Smooth muscle cell of the brain vasculature (primary cell): ENCODE results near the gene PSME2.

Experiments
- DNase-seq: peaks from one replicate; pipeline ENCODE4 v3.0.0-alpha.2; 2012; ENCODE audit warnings: low read depth, low spot score

PSME2 gene

GRCh38 chr14:24155100-24155499 lies 8.7 kb upstream of the PSME2 start:
- no peak for DNase-seq

GRCh38 chr14:24151404-24152080 lies 5.1 kb upstream of the PSME2 start:
- no peak for DNase-seq

- DNase-seq = no peak
These were observed 4.6 kb upstream of the PSME2 start for GRCh38 chr14:24150993-24151392.

- no peak for DNase-seq
These were observed 4.2 kb upstream of the PSME2 start for GRCh38 chr14:24150567-24150966.

- DNase-seq = no peak
These were observed 3.7 kb upstream of the PSME2 start for GRCh38 chr14:24150061-24150460.

- DNase-seq = no peak
These were observed 3.0 kb upstream of the PSME2 start for GRCh38 chr14:24149302-24149969.

- no peak for DNase-seq
These were observed 1.5 kb upstream of the PSME2 start for GRCh38 chr14:24147761-24148428.

GRCh38 chr14:24146978-24147760 lies 759 bp upstream of the PSME2 start, which contains the start of gene RNF31:
Gene RNF31 (plus strand): TSS chr14:24147498. CDS start chr14:24147699, 201 bp downstream.
- DNase-seq = peak; percentile 98

- DNase-seq = peak; percentile 21
These were observed 539 bp downstream of the PSME2 start for GRCh38 chr14:24145690-24146452.

GRCh38 chr14:24145219-24145618 lies 1.2 kb downstream of the PSME2 start:
- no peak for DNase-seq

- DNase-seq = no peak
These were observed 2.0 kb downstream of the PSME2 start for GRCh38 chr14:24144451-24144850.

GRCh38 chr14:24143511-24143910 lies 2.9 kb downstream of the PSME2 start:
- DNase-seq = no peak

- peak; percentile 98 for DNase-seq
These were observed 5.1 kb downstream of the PSME2 start, which contains the start of gene EMC9 for GRCh38 chr14:24141097-24141880. Gene EMC9 (minus strand): TSS chr14:24141591. CDS start chr14:24141304, 287 bp downstream.

- no peak for DNase-seq
These were observed 7.0 kb downstream of the PSME2 start for GRCh38 chr14:24139272-24139934.

- DNase-seq = no peak
These were observed 7.8 kb downstream of the PSME2 start for GRCh38 chr14:24138396-24139271.

- no peak for DNase-seq
These were observed 8.6 kb downstream of the PSME2 start for GRCh38 chr14:24137529-24138395.

- DNase-seq = no peak
These were observed 9.5 kb downstream of the PSME2 start for GRCh38 chr14:24136684-24137528.
